NOMO-1 treated with DMSO at 0.1 percent for 48 hours (cell line): Measurements from ENCODE around the gene CISD1.

ENCODE experiments used
- DNase-seq: peaks from one replicate; lab custom pipeline; 2025; ENCODE audit not compliant: unreplicated experiment; lab: John Stamatoyannopoulos, UW

The CISD1 gene

DNA sequence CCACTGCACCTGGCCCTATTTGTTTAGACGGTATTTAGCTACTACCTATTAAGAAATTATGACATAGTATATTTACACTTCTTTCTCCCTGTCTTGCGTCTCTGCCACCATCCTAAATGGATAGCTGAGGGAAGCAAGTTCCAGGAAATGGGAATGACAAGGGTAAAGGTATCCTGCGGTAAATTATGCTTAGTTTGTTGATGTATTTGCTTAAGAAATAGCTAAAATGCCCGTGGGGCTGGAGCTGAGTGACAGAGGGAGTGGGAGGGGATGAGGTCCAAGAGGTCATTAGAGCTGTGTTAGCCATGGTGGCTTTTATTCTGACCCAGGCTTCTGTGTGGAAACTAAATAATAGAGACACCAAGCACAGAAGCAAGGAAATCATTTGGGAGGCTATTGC, 36.9 kb downstream of the CISD1 start:
- no peak for DNase-seq

DNA sequence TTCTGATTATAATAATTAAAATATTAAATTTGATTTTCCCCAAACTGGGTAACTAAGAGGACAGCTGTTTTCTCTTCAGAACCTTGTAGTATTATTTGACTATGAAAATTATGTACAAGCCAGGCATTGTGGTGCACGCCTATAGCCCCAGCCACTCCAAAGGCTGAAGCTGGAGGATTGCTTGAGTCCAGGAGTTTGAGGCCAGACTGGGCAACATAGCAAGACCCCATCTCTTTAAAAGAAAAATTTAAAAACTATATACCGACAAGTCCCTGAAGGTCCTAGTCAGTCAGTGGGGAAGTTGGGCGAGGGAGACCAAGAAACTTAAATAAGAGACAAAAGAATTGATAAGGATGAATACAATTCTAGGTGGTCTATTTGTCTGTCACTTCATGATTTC, 38.7 kb downstream of the CISD1 start:
- DNase-seq = no peak

DNA sequence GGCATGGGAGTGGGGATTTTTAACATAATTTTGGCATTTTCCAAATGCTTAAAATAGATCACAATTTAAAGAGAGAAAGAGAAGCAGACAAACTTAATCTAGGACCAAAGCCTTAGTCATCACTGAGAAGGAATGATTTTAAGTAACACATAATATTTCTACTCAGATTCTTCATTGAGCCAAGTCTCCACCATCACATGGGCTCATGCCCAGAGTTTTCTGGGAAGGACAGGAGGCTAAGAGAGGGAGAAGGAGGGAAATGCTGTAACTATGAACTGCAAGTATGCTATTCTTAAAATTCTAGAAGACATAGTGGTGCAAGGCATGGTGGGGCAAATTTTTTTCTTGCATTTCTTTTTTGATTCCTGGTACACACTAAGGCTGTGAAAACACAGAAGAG, 42.1 kb downstream of the CISD1 start:
- no peak for DNase-seq

DNA sequence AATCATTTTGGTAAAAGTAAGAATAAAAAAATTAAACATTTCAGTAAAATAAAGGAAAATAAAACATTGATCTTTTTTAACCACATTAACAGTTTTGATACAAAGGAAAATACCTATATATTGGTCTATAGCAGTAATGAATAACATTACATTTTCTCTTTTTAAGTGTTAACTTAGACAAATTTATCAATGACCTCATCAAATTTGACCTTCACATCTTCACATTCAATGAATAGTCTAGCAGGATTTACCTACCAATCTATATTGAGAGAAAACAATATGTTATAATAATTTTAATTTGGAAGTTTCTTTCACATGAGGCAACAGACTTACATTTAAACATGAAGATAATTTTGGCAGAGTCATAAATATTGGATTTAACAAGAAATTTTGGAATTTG, 47.9 kb downstream of the CISD1 start:
- no peak for DNase-seq

DNA sequence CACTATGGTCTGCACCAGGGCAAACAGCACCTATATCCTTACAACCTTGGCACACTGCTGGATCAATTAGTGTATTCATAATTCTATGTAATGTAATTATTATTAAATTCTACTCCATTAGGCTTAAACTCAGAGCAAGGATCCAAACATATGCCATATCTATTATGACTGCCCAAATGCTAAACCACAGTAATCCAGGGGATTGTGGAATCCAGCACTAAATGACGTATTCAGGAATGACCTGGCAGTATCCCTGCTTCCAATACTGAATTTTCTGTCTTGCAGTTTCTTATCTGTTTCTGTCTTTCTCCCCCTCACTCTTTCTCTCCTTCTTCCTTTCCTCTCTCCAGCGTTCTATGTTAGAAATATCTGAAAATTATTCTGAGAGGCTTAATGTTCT, 49.4 kb downstream of the CISD1 start:
- no peak for DNase-seq

DNA sequence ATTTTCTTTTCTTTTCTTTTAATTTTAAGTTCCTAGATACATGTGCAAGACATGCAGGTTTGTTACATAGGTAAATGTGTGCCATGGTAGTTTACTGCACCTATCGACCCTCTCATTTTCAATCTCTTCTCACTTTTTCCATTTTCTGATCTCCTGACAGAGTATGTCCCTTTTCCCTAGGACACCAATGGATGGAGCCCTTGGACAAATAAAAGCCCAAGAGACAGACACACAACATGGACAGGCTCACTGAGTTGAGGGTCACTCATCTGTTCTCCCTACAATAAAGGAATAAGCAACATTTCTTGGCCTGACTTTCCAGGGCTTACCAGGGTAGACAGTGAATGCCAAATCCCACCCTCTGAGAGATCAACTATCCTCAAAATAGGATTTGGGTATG, 50.6 kb downstream of the CISD1 start:
- DNase-seq = no peak

DNA sequence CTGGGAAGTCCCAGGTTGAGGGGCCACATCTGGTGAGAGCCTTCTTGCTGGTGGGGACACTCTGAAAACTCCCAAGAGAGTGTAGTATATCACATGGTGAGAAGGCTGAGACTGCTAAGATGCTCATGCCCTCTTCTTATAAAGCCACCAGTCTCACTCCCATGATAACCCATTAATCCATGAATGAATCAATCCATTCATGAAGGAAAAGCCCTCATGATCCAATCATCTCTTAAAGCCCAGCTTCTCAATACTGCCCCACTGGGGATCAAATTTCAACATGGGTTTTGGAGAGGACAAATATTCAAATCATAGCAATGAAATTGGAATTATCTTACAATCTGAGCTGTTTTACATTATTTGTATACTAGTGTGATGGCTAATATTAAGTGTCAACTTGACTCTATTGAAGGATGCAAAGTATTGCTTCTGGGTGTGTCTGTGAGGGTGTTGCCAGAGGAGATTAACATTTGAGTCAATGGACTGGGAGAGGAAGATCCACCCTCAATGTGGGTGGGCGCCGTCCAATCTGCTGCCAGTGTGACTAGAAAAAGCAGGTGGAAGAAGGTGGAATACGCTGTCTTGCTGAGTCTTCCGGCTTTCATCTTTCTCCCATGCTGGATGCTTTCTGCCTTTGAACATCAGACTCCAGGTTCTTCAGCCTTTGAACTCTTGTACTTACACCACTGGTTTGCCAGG, 51.5 kb downstream of the CISD1 start:
- no peak for DNase-seq

DNA sequence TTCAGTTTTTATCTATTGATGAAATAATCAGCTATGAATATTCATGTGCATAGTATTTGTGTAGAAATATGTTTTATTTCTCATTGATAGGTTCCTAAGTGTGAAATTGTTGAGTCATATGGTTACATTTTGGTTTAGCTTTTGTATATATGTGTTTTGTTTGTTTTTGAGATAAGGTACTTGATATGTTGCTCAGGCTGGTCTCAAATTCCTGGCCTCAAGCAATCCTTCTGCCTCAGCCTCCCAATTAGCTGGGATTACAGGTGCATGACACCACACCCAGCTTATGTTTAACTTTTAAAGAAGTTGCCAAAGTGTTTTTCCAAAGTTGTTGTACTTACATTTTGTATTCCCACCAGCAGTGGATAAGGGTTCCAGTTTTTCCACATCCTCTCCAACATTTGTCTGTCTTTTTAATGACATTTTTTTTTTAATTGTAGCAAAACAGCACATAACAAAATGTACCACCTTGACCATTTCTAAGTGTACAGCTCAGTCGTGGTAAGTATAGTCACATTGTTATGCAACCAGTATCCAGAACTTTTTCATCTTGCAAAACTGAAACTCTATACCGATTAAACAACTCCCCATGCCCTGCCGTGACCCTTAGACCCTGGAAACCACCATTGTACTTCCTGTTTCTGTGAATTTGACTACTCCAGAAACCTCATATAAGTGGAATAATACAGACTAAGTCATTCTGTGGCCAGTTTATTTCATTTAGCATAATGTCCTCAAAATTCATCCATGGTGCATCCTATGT, 53.3 kb downstream of the CISD1 start:
- peak; percentile 96 for DNase-seq

DNA sequence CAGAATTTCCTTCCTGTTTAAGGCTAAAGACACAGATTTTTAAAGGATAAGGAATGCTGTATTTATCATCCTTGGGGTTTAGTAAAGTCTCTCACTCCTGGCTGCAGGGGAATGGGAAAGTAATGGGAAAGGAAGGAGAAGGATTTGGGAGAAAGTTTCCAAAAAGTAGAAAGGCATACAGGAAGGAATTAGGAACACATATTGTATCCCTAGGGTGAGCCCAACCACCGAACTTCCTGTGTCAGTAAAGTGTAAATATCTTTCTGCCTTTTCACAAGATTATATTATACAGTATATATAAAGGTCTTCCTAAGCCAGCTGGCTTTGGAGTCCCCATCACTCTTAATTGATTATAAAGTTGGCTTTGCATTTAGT, 53.9 kb downstream of the CISD1 start:
- no peak for DNase-seq

DNA sequence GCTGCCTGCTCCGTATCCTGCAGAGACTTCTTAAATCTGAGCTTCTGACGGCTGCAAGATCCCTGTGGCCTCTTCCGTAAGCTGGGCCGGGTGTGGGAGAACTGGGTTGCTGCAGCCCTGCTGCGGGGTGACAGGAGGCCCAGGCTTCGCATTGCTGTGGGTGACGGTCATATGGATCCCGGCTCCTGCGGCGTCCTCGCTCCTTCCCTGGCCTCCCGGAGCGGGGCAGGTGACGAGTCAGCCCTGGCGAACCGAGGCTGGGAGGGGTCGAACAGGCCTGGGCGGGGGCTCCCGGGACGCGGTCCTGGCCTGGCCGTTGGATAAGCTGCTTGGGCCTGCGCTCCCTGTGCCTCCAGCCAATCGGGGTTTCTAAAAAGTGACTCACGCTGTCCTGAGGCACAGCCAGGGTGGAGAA, 58.0 kb downstream of the CISD1 start:
- no peak for DNase-seq

DNA sequence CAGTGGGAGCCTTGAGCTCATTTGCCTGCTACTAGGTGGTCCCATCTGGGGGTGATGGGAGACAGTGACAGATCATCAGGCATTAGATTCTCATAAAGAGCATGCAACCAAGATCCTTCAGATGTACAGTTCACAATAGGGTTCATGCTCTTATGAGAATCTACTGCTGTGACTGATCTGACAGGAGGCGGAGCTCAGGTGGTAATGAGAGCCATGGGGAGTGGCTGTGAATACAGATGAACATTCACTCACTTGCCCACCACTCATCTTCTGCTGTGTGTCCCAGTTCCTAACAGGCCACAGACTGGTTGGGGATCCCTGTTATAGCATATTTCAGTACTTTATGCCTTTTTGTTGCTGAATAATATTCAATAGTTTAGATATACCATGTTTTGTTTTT, 59.3 kb downstream of the CISD1 start:
- no peak for DNase-seq

DNA sequence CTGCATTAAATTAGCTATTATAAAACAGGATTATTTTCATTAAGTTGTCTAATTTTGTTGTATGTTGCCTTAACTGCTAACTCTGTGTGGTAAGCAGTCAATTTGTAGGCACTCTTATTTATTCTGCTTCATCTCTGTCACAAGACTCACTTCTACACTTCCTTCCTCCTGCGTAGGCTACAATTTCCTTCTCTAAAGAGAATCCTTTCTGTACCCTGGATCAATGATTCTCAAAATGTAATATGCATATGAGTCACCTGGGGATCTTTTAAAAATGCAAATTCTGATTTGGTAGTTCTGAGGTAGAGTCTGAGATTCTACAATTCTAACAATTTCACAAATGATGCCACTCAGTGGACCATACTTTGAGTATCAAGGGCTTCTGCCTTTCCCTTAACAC, 61.5 kb downstream of the CISD1 start:
- peak; percentile 17 for DNase-seq

DNA sequence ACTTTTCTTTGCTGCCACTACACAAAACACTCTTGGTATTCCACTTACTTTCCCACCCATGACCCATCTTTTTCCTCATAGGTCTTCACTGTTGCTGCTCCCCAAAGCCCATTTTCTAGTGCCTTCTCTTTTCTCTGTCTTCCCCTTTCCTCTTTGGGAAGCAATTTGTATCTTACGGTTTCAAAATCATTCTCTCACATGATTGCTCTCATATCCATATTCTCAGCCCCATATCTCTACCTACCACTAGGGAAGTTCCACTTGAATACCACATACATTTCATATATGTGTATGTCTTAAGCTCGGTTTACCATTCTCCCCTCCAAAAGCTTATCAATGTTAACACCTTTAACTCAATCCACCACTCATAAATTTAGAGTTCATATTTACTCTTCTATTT, 62.7 kb downstream of the CISD1 start:
- peak; percentile 18 for DNase-seq

DNA sequence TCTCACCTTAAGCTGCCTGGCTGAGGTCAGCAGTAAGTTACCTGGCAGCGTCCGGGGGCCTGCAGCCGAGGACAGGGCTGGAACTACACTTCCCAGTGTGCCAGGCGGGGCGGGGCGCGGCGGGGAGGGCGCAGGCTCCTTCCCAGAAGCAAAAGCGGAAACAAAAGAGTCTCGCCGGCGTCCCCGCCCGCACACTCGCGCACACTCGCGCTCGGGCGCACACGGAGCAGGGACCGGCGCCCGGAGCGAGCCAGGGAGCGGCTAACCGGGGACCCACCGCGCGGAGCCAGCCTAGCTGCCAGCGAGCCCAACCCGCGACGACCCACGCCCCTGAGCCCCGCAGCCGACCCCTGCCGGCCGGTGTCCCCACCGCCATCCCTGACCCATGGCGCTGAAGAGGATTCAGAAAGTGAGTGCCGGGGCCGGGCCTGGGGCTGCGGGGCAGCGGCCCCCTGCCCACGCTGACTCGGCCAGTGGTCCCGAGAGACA, 65.9 kb downstream of the CISD1 start, which contains the start of gene UBE2D1:
UBE2D1 (plus strand) TSS at position 190 of the 489 bp plus-strand sequence; CDS start at position 386, 196 bp downstream.
- peak; percentile 67 for DNase-seq

DNA sequence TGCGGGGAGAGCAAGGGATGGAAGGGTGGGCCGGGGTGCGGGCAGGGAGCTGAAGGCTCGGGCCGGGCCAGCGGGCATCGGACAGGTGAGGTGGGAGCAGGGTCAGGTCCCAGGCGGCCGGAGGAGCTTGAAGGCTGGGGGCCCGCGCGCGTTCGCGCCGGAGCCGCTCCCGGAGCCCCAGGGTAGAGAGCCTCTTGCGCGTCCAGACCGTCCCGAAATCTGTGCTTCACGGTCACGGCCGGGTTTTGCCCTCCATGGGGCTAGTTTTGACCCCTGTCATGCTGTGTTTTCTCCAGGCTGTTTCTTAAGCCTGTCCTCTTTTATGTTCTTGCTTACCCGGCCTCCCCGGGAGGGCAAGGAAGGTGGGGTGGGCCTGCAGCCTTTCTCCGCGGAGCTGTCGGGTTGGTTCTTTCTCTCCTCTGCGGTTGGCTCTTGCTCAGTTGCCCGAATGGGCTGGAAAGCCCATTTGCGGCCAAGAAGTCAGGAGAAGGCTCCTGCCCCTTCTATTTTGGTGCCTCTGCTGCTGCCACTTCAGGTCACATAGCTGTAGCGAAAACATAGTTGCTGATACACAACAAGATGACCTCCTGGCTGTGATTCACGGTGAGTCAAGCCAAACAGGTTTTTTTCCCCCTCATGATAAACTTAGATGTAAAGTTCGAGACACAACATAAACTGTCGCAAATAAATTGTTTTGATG, 66.5 kb downstream of the CISD1 start:
- peak; percentile 31 for DNase-seq

DNA sequence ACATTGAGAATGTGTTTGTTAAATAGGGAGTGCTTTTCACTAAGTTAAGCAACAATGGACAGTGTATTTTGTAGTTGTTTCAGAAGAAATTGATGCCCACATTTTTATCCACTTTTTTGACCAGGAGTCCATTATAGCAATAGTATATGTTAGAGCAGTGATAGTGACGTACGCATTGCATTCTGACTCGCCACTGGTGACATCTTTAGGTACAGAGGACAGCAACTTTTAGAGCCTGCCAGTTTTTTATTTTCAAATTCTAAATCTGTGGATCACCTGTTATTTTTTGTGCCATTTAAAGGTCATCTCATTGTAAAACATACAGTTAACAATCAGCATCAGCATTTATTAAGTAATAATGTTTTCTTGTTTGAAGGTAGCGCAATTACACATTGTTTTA, 67.3 kb downstream of the CISD1 start:
- no peak for DNase-seq
